Measurements from ENCODE around the gene CD247.

The CD247 gene

DNA sequence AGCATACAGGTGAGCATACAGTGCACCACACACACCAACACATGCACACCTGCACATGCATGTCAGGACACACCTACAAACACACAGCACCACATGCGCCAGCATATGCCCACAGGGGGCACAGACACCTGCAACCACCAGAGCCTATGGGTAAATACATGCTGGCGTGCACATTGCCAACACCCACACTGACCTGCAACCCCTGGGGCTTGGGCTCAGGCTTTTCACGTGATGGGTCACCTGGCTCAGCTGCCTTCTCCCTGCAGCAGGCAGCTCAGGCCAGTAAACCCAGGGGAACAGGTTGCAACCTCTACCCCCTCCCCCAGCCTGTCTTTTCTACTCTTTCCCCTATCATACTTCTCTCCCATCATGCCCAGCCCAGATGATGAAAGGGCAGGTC is 8.1 kb downstream of the CD247 start:
- no peak for DNase-seq

DNA sequence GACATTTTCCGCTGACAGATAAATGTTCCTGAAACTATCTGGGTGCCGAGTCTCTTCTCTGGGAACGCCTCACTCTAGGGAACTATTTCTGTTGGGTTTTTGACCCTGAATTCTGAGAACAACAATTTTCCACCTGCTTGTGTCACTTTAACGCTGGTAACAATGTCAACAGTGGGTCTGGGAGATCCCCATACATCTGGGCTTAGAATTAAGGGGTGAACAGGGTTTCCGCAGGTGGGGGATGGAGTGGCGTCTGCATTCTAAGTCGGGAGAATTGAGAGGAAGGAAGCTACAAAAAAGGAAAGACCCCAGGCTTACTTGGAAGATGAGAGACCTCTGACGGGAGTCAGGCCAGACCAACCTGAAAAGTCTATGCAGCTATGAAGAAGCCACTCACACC is 8.7 kb downstream of the CD247 start:
- no peak for DNase-seq

DNA sequence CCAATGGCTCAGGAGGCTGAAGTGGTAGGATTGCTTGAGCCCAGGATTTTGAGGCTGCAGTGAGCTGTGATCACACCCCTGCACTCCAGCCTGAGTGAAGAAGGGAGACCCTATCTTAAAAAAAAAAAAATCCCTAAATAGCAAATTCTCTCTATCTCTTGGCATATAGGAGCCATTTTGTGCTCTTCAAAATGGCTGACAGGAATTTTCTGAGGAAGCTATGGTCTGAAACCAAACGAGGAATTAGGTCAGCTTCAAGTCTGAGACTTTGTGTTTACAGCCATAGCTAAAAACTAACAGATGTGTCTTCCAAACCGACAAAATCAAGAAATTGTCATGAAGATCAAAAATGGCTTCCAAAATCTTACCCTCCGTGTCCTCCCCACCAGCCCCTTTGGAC is 10.6 kb downstream of the CD247 start:
- no peak for DNase-seq

DNA sequence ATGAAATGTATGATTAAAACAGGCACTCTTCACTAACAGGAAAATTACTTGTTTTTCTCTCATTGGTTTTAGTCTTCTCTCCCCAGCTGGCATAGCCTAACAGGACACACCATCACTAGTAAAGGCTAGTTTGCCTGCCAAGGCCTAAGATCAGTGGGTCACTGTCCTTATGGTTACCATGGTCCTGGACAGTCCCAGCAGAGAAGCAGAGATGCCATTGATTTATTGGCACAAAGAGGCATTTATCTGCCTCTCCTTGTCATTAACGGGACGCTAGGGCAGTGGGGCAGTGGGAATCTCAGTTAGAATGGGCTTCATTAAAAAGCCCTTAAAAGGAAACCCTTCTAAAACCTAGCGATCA is 13.9 kb downstream of the CD247 start:
- no peak for DNase-seq

DNA sequence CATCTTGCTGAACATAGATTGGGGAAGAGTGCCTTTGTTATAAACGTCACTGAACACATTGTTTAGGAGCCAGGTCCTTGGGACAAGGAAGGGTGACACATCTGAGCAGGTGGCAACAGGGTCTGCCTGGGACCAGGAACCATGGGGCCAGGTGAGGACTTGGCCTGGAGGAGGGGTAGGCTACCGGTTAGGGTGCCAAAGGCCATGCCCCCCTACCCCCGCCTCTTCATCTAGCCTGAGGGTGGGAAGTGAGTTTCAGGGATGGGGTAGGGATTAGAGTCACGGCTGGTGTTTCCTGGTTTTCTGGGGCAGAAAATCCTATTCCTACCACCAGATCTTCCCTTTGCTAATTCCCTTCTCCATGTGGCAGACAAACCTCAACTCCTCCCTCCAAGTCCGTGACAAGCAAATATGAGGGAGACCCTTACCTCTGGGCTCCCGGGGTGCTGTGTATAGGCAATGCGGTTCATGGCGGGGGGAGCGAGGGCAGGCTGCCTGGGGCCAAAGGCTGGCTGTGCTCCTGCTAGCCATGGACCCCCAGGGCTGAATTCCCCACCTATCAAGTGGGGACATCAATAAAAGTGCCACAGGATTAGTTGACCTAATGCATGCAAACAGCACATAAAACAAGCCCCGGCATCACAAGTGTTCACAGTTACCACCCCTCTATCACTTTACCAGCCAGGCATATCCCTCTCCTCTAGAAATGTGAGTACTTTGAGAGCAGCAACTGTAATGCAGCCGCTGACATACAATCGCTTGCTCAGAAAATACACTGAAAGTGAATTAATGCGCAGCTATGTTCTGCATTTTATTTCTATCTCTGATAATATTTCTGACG is 14.5 kb downstream of the CD247 start:
- no peak for DNase-seq

DNA sequence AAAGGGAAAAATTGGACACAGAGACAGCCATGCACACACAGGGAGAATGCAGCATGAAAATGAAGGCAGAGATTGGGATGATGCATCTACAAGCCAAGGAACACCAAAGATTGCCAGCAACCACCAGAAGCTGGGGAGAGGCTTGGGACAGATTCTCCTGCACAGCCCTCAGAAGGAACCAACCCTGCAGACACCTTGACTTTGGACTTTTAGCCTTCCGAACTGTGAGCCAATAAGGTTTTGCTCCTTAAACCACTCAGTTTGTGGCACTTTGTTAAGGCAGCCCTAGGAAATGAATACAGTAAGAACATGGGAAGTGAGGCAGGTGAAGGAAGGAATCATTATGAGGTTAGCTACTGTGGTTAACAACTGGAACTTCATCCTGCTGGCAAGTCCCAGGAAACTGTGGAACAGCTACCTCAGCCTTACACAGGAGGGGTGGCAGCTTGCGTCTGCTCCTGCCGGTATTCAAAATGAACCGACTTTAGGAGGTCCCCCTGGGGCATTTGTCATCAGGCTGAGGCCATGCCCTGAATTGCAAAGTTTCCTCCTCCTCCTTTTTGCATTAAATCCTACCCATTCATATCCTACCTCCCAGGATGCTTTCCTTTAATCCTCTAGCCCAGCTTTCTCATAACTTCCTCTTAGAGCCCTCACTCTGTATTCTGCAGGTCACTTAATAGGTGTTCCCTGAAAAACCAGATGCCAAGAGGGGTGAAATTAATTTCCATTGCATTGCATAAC is 15.4 kb downstream of the CD247 start:
- no peak for DNase-seq

DNA sequence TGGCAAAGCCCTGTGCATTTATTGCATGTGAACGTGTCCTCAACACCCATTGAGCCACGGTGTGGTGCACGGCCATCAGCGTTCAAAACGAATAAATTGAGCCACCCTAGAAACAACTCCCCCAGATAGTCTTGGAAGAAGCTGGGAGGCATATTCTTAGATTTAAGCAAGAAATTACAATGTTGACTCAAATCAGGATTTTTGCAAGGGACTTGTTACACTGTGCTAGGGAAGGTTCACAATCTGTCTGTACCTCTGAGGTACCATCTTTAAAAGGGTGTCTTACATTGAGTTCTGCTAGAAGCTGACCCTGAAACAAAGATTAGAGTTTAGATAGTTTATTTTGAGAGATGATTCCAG is 16.2 kb downstream of the CD247 start:
- no peak for DNase-seq

DNA sequence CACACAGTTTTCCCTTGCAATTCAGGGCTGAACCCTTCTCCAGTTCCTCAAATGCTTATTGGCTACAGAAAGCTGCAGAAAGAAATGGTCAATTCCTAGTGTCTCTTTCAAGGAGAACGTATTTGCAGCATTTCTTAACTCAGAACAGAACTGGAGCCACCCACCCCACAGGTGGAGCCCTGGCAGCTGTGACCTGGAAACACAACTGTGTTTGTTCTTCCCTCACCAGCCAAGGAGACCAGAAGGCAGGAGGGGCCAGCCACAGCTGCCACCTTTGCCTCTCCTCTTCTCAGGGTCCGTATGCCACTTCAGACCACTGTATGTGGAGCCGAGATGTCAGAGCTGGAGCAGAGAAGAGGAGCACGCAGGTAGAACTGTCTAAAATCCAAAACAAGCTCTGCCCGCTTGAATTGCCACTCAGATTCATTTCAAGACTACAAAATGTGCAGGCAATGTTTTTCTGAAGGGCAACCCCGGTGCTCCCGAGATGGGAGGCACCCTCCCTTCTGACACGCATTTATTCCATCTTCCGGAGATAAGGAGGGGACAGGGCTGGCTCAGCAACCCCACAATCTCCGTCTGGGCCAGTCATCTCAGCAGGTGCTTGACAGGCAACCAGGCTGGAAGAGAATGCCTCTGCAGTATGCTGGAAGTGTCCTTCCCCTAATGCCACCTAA is 16.7 kb downstream of the CD247 start:
- DNase-seq: peak; percentile 78

DNA sequence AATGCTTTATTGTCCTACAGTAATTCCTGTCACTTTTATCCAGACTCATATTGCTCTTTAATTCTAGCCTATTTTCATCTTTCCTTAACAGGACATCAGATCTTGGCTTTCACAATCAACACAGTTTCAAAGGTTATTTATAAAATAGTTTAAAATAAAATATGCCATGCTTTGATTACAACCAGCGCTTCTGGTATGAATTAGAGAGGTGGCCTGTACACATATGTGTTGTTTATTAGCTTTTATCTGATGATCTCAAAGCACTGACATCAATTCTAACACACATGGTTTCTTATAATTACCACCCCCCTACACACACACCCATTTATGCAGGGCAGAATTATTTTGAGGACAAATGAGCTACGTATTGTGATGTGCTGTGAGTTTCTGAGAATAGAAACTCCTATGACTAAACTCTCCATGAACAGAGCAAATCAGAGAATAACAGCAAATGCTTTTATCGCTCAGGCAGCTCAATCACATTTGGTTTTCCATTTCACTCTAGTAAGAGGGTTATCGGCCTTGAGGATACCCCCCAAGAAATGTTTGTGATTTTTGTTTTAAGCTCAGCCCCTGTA is 18.0 kb downstream of the CD247 start:
- peak; percentile 71 for DNase-seq

DNA sequence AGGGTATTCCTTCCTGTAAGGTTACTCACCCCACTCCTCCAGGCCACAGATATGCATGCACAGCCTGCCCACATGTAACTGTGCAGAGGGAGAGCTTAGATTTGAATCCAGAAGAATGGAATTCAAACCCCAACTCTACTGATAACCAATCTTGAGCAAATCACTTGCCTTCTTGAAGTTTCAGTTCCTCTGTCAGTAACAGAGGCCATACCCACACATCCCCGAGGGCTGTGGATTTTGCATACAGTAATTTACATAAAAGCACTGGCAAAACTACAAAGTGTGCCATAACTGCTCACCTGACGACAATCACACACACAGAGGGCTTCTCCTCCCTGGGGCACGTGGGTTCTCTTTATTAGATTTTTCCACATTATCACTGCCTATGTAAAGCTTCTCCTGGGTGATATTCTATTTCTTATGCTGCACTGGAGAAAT is 18.6 kb downstream of the CD247 start:
- no peak for DNase-seq

DNA sequence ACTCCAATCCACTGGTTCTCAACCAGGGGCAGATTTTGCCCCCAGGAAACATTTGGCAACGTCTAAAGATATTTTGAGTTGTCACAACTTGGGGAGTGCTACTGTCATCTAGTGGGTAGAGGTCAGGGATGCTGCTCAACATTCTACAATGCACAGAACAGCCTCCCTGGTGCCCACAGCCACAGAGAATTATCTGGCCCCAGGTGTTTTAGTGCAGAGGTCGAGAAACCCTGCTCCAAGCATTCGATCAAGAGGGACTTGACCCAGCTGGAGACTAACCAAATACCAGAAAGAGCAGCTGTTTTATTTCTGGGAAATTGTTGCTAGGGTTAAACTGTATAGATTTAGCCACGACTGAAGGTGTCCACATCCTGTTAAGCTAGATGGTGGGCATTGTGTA is 19.2 kb downstream of the CD247 start:
- DNase-seq: no peak

DNA sequence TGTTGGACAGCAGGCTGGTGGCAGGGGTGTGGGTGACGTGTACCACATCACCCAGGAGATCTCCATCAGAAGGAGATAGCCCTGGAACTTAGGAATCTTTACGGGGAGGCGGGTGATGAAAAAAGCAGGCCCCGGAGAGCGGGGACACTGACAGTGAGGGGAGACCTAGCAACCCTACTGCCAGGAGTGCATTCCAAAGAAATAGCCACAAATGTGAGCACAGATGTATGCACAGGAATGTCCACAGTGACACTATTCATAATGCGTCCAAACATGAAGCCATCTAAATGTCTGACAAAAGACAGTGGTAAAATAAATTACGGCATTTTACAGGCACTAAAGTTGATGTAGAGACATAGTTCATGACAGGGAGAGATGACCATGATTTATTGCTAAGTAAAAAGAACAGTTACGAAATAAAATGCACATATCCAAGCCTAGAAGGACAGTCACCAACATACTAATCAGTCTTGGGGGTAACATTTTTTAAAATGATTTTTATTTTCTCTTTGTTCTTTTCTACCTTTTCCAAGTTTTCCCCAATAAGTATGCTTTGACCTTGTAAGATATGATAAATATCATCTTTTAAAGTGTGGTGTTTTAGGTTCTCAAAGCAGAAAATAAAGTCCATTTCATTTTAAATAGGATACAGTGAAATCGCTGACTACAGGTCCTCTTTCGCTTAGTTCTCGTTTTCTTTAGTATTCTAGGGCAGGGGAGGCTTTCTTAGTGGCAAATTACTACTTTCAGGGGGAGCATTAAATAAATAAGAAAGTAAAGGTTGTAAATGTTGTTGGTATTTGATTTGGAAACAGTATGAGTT is 21.3 kb downstream of the CD247 start:
- no peak for DNase-seq

DNA sequence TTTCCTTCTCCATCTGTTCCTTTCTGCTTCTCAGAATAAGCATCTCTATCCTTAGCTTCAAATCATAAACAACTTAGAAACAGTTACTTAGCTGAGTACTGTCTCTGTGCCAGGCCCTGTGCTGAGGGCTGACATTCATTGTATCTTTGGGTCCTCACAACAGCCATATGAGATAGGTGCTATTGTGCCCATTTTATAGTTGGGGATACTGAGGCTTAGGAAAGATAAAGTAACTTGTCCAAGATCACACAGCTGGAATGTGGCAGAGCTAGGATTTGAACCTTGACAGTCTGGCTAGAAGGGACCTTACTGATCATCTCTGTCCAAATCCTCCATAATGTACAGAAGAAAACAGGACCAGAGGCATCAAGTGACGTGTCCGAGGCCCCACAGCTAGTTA is 25.0 kb downstream of the CD247 start:
- DNase-seq: no peak

DNA sequence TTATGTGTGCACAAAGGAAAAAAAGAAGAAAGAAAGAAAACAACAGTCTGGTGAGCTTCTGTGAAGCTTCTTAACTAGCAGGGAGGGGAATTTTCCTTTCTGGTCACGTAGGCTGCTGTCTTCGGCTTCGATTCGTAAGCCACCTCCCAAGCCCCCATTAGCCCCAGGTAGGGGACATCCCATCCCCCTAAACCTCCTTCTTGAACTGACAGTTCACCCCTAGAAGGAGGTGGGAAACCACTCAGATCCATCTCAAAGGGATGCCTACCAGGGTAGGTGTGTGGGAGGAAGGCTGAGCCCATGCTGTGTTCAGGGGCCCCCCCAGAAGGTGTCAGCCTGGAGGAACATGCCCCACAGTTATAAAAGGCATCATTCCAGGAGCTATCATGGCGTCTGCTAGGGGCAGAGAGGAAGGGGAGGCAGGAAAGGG is 25.8 kb downstream of the CD247 start:
- DNase-seq: peak; percentile 59

DNA sequence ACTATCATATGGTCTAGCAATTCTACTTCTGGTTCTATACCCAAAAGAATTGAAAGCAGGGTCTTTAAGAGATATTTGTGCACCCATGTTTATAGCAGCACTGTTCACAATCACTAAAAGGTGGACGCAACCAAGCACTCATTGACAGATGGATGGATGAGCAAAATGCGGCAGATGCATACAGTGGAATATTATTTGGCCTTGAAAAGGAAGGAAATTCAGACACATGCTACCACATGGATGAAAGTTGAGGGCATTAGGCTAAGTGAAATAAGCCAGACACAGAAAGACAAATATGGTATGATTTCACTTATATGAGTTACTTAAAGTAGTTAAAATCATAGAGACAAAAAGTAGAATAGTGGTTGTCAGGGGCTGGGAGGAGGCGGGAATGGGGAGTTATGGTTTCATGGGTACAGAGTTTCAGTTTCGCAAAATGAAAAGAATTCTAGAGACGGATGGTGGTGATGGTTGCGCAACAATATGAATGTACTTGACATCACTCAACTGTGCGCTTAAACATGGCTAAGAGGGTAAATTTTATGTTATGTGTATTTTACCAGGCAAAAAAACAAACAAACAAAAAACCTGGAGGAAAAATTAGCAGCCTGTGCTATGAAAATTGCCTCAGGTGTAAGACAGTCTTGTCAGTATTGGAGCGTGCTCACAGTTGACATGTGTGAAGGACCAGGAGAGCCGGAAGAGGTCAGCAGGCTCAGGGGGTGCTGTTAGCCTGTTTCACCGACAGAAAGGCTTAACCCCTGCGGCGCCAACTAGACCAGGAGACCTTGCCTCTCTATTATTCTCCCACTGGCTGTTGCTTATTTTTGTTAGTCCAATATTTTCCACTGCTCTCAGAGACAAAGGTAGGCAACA is 26.5 kb downstream of the CD247 start:
- DNase-seq: peak; percentile 67

DNA sequence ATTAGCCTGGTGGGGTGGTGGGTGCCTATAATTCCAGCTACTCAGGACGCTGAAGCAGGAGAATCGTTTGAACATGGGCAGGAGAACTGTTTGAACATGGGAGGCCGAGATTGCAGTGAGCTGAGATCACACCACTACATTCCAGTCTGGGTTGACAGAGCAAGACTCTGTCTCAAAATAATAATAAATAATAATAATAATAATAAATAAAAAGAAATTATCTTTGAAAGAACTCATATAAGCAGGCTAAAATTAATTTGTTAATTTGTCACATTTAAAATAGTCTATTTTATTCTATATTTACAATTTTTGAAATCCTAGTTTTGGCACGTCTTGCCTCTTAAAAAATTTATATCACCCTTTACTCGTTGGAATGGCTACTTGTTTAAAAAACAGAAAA is 27.6 kb downstream of the CD247 start:
- no peak for DNase-seq

DNA sequence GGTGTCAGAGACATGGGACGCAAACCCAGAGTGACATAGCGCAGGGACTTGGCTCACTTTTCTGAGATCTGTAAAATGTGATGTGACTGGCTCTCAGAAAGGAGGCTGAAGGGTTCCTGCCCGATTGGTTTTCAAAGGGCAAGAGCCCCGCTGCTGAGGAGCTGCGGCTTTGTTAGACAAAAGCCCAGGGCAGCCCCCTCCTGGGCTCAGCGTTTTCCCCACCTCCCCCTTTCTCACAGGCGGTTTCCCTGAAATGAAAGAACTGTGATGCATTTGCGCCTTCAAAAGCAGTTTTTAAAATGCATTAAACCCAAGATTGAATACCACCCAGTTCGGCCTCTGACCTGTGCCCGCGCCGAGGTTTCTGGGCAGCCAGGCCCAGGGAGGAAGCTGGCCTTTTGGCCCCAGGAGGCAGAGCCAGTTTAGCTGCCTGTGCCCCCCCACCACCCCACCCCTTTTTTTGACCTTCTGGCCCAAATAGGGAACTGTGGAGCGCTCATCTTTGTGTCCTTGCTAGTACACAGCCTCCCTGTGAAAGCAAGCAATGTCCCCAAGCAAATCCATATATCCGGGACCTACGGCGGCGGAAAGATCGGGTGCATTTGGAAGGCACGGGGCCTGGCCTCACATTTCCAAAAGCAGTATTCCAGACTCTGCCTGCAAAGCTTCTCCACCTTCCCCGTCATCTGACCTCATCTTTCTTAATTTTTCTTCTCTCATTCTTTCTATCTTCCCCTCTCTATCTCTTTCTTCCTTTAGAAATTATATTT is 28.6 kb downstream of the CD247 start:
- no peak for DNase-seq

DNA sequence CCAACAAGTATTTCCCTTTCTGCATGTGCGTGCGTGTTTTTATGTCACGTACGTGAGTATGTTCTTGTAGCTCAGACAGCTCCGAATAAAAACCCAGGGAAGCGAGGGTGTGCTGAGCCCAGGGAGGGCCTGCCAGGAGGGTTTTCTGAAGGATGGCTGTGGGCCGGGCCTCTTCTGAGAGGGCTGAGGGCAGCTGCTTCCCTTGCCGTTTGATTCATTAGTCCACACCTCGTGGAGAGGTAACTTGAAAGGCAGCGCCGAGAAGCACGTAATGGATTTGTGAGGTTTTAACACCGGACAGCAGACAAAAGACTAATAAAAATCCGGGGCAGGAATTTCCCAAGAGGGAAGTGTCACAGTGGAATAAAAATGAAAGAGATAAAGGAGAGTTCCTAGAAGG is 29.5 kb downstream of the CD247 start:
- no peak for DNase-seq

DNA sequence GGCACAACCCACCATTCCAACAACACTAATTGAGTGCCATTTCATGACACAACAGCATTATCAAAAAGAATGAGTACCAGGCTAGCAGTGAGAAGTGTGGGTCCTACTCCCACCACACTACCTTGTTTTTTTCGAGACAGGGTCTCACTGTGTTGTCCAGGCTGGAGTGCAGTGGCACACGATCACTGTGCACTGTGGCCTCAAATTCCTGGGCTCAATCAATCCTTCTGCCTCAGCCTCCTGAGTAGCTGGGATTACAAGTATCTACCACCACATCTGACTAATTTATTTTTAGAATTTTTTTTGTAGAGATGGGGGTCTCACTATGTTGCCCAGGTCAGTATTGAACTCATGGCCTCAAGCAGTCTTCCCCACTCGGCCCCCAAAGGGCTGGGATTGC is 30.7 kb downstream of the CD247 start:
- DNase-seq: no peak

DNA sequence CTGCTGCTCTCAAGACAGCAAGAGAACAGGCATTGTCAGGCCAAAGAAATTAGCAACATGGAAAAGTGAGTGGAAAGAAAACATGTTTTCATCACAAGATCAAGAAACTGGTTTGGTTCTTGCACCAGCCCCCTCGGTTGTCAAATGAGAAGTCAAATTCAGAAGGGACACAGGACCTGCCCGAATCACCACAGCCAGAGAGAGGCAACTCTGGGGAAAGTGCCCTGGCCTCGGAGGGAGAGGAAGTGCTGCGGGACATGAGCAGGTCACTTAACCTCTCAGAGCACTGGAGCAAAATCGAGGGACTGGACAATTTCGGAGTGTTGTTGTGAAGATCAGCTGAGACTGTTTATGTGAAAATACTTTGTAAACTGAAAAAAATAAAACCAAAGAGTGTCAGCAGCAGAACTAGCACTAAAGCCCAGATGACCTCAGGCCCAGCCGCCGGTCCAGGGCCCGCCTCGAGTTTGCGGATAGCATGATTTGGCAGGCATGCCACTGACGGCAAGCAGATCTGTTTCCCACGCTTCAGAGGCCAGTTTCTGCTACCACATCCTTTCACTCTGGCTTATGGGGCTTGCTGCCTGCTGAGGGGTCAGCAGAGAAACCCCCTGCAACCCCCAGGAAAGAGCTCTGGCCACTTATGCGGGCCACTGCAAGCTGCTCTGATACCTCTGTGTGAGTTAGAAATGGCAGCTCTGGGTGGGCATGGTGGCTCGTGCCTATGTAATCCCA is 32.1 kb downstream of the CD247 start:
- no peak for DNase-seq
